ENCODE results near the gene ZNF574. TPM values are rescaled to one million over a fixed set of nuclear protein-coding genes. Genes with fewer than 3 reads are reported as not detected.
"Not testable (repeated sequence)": the region's sequence is repeated elsewhere in the genome, so short reads cannot be mapped to it uniquely, and the experiment has no call there.

Gene ZNF574
- total RNA-seq, 1 donor from 2014 or later, result 20.5 TPM

DNA sequence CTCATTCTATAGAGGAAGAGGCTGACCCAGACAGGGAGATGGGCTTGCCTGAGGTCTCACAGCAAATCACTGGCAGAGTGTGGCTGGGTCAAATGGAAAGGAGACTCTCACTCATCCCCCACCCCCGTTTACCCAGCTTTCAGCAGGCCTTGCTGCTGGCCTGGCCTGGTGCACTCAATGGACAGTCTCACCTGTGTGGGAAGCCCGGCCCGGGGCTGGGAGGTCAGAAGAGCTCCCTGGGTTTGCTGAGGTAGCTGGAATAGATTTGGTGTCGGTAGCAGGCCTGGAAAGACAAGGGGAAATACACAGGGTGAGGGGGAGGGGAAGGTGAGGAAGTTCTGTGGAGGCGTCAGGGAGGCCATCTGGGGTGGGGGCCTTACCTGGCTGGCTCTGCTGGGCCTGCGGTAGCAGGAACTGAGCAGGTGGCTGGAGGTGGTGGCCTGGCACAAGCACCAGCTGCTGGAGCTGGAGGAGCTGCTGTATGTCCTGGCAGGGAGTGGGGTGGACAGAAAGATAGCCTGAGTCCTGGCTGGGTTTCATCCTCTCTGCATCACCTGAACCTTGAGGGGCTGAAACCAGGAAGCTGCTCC lies 23.5 kb downstream of the ZNF574 start:
- DNase-seq (ENCODE audit: low read depth), result no peak

DNA sequence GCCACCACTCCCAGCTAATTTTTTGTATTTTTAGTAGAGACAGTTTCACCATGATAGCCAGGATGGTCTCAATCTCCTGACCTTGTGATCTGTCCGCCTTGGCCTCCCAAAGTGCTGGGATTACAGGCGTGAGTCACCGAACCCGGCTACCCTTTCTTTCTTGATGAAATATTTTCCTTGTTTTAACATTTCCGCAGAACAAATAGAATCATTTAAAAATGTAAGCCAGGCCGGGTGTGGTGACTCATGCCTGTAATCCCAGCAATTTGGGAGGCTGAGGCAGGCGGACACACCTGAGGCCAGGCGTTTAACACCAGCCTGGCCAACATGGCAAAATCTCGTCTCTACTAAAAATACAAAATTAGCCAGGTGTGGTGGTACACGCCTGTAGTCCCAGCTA lies 24.3 kb downstream of the ZNF574 start:
- not testable (repeated sequence) for DNase-seq (ENCODE audit: low read depth)

DNA sequence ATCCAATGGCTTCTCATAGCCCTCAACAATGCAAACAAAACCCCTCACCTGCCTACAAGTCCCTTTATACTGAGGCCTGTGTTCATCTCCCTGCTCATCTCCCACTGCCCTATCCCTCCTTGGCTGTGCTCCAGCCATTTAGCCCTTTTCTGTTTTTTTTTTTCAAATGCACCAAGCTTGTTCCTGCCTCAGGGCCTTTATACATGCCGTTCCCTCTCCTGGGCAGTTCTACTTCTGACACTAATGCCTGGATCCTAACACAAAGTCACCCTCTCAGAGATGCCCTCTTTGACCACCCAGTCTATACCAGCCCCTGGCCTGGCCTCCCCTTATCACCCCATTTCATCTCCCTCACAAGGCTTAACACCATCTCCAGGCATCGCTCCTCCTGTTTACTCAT lies 26.9 kb downstream of the ZNF574 start:
- DNase-seq (ENCODE audit: low read depth), result no peak

DNA sequence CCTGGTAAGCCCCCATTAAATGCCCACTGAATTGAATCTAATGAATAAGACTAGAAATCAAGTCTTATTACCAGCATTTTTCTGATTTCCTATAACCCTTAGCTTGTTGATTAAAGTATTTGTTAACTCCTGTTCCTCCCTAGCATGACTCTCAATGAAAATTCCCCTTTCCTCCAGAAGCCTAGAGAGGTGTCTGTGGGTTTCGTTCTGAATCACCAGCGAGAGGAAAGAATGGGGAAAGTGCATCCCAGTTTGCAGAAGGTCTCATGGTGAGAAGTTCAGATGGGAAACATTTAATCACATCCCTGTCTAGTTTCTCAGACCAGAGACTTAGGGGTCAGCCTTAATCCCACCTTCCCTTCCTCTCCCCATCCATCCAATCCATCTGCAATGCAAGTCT lies 29.4 kb downstream of the ZNF574 start:
- no peak for DNase-seq (ENCODE audit: low read depth)

DNA sequence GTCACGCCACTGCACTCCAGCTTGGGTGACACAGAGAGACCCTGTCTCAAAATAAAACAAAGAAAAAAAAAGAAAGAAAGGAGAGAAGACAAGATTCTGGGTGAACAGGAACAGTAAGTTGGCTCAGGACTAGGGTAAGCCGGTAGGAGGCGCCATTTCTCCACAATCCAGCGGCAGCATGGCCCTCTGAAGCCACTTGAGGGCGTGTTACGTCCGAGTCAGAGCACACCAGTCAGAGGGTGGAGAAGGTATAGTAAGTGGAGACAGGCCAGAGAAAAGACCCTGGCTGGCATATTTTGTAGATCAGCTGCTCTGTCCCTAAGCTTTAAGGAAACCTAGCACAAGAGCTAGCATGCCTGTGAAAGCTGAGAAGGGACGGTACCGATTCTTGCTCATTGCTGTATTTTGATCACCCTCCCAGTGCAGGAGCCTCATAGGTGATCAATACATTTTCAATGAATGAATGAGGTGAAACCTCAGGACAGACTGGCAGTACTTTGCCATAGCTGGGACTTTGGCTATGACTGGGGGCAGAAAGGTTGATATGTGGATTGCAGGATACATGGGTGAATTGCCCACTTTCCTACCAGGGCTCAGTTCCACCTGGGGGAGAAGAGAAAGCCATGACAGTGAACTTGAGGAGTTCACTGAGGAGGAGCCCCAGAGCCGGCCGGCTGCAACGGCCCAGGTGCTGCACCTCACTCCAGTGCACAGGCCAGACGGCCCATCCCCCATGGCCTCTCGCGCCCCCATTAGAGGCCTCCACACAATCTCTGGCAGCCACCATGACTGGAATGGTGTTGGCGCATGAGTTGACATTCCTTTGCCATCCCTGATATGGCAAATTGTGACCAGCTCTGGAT lies 32.8 kb downstream of the ZNF574 start:
- peak; percentile 76 for DNase-seq (ENCODE audit: low read depth)

DNA sequence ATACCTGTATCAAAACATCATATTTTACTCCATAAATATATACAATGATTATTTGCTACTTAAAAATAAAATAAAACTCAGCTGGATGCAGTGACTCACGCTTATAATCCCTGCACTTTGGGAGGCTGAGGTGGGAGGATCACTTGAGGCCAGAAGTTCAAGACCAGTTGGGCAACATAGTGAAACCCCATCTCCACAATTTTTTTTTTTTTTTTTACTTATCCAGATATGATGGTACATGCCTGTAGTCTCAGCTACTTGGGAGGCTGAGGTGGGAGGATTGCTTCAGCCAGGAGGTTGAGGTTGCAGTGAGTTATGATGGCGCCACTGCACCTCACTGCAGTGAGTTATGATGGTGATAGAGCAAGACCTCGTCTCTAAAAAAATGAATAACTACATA lies 33.9 kb downstream of the ZNF574 start:
- DNase-seq (ENCODE audit: low read depth), result no peak

DNA sequence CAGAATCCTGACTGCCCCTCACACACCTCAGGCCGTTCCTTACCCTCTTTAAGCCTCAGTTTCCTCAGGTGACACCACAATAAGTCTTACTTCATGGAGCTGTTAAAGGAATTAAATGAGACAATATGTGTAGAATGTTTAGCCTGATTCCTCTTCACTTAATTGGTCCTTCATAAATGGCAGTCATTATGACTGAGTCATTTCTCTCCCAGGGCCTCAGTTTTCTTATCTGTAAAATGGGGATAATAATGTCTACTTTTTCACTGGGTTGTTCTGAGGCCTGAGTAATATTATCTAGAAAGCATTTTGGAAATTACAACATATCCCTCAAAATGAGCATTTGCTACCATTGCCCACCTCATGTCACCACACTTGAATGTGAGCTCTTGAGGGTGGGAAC lies 34.7 kb downstream of the ZNF574 start:
- DNase-seq (ENCODE audit: low read depth), result no peak

DNA sequence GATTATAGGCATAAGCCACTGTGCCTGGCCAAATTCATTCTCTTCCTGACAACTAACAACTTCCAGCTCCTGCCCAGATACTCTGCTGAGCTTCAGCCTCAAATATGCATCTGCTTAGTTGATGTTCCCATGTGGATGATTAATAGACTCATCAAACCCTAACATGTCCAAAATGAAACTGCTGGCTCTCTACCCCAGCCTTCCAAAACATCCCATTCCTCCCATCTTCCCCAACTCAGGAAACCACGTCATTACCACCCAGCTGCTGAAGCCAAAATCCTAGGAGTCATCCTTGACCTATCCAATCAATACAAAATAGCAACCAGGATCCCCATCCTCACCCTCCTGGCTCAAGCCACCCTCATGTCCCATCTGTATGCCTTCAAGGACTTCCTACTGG lies 35.4 kb downstream of the ZNF574 start:
- DNase-seq (ENCODE audit: low read depth), result no peak

DNA sequence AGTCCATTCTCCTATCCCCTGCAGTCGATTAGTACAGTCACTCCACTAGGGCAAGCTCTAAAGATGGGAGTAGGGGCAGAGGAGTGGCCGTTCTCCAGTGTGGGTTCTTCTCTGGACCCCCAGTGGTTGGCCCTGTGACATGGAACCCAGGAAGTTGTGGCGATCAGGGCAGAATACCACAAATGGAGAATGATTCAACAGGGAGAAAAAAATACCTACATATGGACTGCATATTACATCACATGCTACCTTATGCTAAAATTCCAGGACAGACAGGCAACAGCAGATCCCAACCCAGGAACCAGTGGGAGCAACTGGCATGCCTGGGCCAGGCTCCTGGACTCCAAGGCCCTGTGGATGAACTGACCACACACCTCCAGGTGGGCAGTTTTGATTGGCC lies 35.8 kb downstream of the ZNF574 start:
- DNase-seq (ENCODE audit: low read depth), result peak; percentile 19

DNA sequence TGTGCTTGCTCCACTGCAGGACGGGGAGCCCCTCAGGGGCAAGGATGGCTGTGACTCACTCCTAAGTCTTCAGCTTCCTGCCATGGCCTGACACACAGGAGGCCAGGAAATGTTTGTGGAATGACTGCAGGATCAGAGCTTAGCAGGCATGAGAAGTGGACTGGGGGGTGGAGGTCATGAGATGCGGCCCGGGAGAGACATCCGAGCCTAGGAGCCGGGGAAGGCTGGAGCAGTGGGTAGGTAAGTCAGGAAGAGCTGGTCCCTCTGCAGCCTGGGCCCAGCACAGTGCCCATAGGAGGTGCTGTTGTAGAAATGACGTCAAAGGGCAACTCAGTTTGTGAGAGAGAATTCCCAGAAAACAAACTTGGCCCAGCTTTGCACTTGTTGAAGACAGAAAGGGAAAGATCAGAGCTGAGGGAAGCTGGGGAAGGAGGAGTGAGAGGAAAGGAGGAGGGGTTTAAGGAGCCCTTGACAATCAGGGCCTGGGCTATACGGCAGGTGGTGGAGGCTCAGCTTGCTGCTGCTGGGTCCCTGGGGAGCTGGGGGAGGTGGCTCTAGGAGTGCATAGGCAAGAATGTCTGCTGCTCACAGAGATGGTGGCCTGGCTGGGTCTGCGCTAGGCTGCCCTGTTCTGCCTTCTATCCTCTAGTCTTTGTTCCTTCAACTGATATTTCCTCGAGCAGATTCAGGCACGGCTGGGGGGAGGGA lies 37.8 kb downstream of the ZNF574 start:
- peak; percentile 94 for DNase-seq (ENCODE audit: low read depth)

DNA sequence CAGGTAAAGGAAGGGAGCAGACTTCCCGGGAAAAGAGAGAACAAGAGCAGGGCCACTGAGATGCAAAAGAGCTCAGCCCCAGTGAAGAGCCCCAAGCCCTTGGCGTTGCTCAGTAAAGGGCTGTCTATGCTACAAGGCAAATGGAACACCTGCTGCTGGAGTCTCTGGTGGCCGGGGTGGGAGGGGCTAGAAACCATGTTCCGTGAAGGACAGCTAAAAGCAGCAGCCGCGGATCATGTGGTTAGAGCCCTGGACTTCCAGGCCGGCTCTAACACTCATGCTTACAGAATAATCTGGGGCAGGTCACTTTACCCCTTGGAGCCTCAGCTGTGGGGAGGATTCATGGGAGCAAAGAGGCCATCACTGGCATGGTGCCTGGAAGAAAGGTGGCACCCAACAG lies 38.4 kb downstream of the ZNF574 start:
- DNase-seq (ENCODE audit: low read depth), result peak; percentile 51

DNA sequence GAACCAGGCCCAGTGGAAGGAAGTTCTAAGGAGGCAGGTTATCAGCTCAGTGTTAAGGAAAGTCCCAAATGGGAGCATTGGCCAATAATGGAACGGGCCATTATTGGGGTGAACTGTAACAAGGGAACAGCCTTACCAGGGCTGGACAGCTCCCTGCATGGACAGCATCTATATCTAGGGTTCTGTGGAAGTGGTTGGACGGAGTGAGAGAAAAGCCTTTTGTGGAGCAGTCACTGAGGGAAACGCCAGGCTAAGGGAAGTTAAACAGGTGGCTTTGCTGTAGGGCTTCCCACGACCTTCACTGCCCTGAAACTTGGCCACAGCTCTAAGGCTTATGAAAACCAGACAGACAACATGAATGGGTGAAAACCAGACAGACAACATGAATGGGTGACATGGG lies 39.3 kb downstream of the ZNF574 start:
- peak; percentile 16 for DNase-seq (ENCODE audit: low read depth)

DNA sequence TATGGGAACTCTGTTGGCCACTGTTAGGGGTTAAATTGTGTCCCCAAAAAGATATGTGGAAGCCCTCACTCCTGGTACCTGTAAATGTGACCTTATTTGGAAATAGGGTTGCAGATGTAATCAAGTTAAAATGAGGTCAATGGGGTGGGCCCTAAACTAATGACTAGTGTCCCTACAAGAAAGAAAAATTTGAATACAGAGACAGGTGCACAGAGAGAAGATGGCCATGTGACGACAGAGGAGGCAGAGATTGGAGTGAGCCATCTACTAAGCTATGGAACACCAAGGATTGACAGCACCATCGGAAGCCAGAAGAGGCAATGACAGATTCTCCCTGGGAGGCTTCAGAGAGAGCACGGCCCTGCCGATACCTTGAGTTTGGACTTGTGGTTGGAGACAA lies 39.7 kb downstream of the ZNF574 start:
- DNase-seq (ENCODE audit: low read depth), result no peak

DNA sequence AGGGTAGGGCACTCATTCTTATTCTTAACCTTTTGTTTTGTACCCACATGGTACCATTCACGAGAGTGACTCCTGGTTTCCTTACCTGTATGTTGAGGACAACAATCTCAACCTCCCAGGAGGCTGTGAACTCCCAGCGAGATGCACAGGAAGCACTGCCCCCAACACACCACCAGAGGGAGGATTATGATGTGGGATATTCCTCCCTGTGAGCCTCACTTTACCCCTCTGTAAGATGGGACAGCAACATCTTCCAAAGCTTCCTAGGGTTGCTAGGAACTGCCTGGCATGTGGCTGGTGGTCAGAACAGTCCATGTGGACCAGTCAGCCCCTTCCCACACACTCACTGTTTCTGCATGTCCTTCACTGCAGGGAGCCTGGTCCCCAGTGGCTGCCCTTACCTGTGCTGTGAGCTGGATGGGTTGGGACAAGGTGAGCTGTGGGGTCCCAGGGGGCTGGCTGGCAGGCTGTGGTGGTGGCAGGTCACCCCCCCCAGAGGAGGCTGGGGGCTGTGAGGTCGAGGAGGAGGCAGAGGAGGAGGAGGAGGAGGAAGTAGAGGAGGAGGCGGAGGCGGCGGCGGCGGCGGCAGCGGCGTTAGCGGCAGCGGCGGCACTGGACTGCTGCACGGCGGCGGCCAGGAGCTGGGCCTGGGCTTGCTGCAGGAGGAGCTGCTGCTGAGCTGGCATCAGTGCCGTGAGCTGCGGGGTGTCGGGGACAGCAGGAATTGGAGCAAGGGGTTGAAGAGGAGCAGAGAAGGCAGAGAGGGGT lies 40.5 kb downstream of the ZNF574 start:
- DNase-seq (ENCODE audit: low read depth), result no peak

DNA sequence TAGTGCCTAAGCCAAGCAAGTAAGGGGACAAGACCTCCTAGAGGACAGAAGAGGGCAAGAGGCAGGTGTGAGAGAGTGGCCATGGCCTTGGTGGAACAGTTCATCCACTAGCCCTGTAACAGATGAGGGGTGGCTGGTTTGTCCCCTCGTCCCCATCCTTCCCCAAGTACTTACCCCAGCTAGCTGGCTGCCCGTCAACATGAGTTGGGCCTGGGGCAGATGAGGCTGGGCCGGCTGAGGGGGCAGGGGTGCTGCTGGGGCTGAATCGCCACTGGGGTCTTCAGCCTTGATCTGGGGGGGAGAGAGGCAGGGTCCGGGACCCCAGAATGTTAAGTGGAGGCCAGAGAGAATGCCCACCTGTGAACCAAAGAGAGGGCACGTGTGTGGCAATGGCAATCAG lies 41.1 kb downstream of the ZNF574 start:
- no peak for DNase-seq (ENCODE audit: low read depth)

DNA sequence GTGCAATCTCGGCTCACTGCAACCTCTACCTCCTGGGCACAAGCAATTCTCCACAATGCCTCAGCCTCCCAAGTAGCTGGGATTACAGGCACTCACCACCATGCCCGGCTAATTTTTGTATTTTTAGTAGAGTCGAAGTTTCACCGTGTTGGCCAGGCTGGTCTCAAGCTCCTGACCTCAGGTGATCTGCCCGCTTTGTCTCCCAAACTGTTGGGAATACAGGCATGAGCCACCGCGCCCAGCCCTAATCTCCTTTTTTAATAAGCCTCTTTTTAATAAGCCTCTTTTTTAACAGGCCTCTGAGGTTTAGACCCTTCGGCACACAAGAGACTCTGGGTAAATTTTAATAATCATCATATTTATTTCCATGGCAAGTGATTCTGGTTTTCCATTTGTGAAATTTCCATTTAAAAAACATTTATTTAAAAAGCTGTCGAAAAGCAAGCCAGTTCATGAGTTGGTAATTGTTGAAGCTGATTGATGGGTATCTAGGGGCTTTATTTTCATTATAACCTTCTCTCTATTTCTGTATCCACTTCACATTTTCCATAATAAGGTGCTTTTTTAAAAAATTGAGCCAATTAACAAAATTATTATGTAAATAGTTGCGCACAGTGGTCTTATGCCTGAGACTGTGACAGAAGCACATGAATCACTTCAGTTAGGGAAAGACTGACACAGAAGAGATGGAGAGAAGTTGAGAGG lies 44.5 kb downstream of the ZNF574 start:
- DNase-seq (ENCODE audit: low read depth), result no peak

DNA sequence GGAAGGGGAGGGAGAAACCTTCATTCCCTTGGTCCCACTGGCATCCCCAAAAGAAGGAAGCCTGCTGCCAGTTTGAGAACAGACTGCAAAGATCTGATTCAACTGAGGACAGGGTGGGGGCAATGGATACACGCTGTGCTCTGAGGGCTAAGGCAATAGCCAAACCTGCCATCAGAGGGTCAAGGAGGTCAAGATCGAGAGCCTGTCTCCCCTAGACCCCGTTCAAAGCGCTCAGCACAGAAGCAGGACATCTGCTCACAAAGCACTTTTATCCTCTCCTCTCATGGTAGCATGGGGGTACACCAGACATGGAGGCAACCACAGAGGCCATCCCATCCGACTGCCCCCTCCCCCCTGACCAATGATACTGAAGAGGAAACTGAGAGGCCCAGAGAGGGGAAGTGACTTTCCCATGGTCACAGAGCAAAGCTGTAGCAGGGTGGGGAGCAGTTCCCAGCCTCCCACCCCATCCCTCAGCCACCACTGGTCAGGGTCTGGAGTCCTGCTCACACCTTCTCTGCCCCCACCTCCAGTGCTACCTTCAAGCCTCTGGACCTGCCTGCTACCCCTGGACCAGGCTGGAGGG lies 45.2 kb downstream of the ZNF574 start:
- no peak for DNase-seq (ENCODE audit: low read depth)

DNA sequence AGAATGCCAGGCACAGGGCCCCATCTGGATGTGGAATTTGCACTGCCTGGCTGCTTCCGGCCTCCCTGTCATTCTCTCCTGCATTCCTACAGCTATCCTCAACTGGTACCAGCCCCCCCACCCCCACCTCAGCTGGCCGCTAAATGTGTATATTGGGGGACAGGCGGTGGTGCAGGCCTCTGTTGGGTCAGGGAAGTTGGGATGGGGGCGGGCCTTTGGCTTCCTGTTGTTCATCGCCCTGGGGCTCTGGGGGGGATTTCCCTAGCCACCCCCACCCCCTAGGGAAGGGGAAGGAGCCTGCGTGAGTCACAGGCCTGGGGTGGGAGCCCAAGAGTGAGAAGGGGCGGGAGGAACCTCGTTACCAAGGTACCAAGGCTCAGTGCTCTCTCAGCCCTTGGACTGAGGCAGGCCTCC lies 45.7 kb downstream of the ZNF574 start:
- DNase-seq (ENCODE audit: low read depth), result peak; percentile 65

DNA sequence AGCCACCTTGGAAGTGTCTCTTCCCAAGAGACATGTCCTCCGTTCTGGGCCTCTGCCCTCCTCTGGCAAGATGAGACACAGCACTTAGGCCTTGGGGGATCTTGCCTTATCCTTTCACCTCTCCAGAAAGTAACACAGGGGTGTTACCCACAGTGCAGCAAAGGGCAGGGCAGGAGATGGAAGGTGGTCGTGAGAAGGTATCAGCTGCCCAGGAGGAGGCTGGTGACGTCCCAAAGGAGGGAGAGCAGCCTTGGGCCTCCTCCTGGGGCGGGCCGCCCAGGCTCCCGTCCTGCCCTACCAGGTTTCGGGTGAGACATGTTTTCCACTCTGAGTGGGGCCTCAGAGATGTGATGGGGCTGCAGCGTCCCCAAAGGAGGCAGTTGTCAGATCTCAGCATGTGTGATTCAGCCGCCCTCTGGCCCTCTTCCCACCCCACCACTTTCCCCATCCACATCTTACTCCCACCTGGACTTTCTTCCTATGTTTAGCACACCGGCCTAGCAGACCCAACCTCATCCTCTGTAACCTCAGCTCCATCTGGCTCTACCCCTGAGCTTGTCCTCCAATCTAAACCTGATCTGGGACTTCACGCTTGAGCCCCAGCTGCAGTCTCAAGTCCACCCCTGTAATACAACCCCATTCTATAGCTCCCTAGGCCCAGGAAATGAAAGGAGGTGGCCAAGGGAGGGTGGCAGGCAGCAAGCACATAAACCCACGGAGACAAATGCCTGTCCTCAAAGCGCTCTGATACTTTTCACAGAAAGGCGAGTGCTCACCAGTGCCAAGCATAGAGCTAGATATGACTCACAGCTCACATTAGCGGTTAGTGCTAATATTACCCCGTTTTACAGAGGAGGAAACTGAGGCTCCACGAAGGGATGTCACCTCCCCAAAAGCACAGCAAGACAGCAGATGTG lies 47.0 kb downstream of the ZNF574 start:
- DNase-seq (ENCODE audit: low read depth), result no peak

DNA sequence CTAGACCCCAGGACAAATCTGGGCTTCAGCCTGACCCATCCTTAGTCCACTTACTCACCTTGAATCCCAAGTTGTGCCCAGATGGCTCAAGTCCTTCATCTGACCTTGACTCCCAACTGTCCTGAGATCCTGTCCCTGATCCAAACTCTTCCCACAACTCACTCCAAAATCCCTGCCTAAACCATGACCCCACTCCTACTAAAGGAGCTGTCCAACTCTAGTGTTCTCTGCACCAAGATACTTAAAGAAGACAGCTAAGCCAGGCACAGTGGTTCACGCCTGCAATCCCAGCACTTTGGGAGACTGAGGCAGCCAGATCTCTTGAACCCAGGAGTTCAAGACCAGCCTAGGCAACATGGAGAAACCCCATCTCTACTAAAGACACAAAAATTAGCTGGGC lies 47.8 kb downstream of the ZNF574 start:
- no peak for DNase-seq (ENCODE audit: low read depth)

Measured in renal cortical epithelial cell (primary cell).